Measurements from ENCODE around the gene KDM1B. TPM values are rescaled to one million over a fixed set of nuclear protein-coding genes. Genes with fewer than 3 reads are reported as not detected.

KDM1B gene
- total and polyA plus RNA-seq, 2 experiments from 2014 or later = 3.8 to 9.0 TPM

DNA sequence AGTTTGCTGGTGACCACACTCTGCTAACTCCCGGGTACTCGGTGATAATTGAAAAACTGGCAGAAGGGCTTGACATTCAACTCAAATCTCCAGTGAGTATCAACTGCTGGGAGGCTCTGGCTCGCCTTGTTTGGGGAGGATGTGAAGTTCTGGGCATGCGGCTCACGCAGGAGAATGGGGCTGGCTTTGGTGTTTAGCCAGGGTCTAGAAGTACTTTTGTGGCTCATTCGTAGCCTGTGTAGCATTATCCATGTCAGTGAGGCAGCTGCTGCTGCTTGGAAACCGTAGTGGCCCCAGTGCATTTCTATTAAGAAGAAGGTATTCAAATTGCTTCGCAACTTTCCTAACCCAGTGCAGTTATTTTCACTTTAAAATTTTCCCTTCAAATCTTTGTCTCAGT, 52.2 kb downstream of the KDM1B start:
- no peak for DNase-seq (ENCODE audit: low spot score)
- Histone ChIP-seq H3K79me2 (replicated peaks; ENCODE audit: insufficient read depth) (no peaks in the 10 kb centered on the region), H4K20me1 (replicated peaks; ENCODE audit: insufficient read depth) (no peaks in the 10 kb centered on the region), H3F3A (replicated peaks; ENCODE audit: low read depth) (no peaks in the 10 kb centered on the region), H3K9me2 (ENCODE audit: insufficient read depth) (no peaks in the 10 kb centered on the region), H3K4me3 (no peak overlapping the region), H3K27ac (ENCODE audit: low read depth) (no peak overlapping the region), H3K36me3 (ENCODE audit: insufficient read depth) (no peaks in the 10 kb centered on the region), H3K4me2 (no peak overlapping the region), H3K4me1 (ENCODE audit: insufficient read depth) (no peaks in the 10 kb centered on the region), H2AFZ (no peak overlapping the region), H3K27me3 (ENCODE audit: insufficient read depth) (no peaks in the 10 kb centered on the region)
- Mint-ChIP-seq H3K36me3 (ENCODE audit: low read depth) (no peaks in the 10 kb centered on the region; the same call in 2 of the 3 replicates), H3K9me3 (no peaks in the 10 kb centered on the region), H3K4me1 (peaks cover 9% of the 10 kb centered on the region; the same call in 2 of the 3 replicates), H3K27me3 (ENCODE audit: insufficient read depth, low read depth, poor library complexity) (peaks cover 5% of the 10 kb centered on the region), H3K4me3 (no peak overlapping the region), H3K27ac (no peak overlapping the region; the same call in 1 of the 2 replicates)
- ATAC-seq = no peak
- TF ChIP-seq EZH2phosphoT487 (IDR thresholded peaks at IDR 0.05; ENCODE audit: unreplicated experiment) (no peak), ZNF114 (CRISPR knock-in tag; IDR thresholded peaks at IDR 0.05) (no peak), JUNB (IDR thresholded peaks at IDR 0.05; ENCODE audit: unreplicated experiment) (no peak)
- TF ChIP-seq, protein P1, sequence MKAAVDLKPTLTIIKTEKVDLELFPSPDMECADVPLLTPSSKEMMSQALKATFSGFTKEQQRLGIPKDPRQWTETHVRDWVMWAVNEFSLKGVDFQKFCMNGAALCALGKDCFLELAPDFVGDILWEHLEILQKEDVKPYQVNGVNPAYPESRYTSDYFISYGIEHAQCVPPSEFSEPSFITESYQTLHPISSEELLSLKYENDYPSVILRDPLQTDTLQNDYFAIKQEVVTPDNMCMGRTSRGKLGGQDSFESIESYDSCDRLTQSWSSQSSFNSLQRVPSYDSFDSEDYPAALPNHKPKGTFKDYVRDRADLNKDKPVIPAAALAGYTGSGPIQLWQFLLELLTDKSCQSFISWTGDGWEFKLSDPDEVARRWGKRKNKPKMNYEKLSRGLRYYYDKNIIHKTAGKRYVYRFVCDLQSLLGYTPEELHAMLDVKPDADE (IDR thresholded peaks at IDR 0.05) = no peak
- TF ChIP-seq, protein P2, sequence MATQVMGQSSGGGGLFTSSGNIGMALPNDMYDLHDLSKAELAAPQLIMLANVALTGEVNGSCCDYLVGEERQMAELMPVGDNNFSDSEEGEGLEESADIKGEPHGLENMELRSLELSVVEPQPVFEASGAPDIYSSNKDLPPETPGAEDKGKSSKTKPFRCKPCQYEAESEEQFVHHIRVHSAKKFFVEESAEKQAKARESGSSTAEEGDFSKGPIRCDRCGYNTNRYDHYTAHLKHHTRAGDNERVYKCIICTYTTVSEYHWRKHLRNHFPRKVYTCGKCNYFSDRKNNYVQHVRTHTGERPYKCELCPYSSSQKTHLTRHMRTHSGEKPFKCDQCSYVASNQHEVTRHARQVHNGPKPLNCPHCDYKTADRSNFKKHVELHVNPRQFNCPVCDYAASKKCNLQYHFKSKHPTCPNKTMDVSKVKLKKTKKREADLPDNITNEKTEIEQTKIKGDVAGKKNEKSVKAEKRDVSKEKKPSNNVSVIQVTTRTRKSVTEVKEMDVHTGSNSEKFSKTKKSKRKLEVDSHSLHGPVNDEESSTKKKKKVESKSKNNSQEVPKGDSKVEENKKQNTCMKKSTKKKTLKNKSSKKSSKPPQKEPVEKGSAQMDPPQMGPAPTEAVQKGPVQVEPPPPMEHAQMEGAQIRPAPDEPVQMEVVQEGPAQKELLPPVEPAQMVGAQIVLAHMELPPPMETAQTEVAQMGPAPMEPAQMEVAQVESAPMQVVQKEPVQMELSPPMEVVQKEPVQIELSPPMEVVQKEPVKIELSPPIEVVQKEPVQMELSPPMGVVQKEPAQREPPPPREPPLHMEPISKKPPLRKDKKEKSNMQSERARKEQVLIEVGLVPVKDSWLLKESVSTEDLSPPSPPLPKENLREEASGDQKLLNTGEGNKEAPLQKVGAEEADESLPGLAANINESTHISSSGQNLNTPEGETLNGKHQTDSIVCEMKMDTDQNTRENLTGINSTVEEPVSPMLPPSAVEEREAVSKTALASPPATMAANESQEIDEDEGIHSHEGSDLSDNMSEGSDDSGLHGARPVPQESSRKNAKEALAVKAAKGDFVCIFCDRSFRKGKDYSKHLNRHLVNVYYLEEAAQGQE (IDR thresholded peaks at IDR 0.05; ENCODE audit: unreplicated experiment) = no peak

DNA sequence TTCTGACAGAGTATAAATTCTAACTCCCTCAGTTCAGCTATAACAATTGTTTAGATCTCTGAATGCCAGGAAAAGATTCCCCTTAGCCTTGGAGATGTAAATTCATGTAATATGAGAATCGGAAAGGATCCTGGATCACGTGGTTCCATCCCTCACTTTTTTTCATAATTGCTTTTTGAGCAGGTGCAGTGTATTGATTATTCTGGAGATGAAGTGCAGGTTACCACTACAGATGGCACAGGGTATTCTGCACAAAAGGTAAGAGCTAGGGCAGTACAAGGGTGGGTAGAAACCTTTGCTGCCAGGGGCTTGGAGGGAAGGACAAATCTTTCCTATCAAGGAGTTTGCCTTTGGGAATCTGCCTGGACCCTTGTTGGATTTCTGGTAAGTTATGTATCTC, 52.7 kb downstream of the KDM1B start:
- Mint-ChIP-seq H3K27me3 (ENCODE audit: insufficient read depth, low read depth, poor library complexity) (peaks cover 5% of the 10 kb centered on the region), H3K27ac (no peak overlapping the region), H3K4me1 (peaks cover 9% of the 10 kb centered on the region; the same call in 2 of the 3 replicates), H3K9me3 (no peaks in the 10 kb centered on the region), H3K4me3 (no peak overlapping the region), H3K36me3 (ENCODE audit: low read depth) (no peaks in the 10 kb centered on the region; the same call in 2 of the 3 replicates)
- H3K27ac ChIP-seq (ENCODE audit: low read depth) = no peak overlapping the region
- H3K4me3 ChIP-seq = no peak overlapping the region
- no peaks in the 10 kb centered on the region for H3K27me3 ChIP-seq (ENCODE audit: insufficient read depth)
- no peaks in the 10 kb centered on the region for H4K20me1 ChIP-seq (replicated peaks; ENCODE audit: insufficient read depth)
- no peaks in the 10 kb centered on the region for H3K4me1 ChIP-seq (ENCODE audit: insufficient read depth)
- no peaks in the 10 kb centered on the region for H3K79me2 ChIP-seq (replicated peaks; ENCODE audit: insufficient read depth)
- H3K4me2 ChIP-seq = no peak overlapping the region
- no peak for DNase-seq (ENCODE audit: low spot score)
- no peaks in the 10 kb centered on the region for H3K36me3 ChIP-seq (ENCODE audit: insufficient read depth)
- no peaks in the 10 kb centered on the region for H3F3A ChIP-seq (replicated peaks; ENCODE audit: low read depth)
- H2AFZ ChIP-seq = no peak overlapping the region
- H3K9me2 ChIP-seq (ENCODE audit: insufficient read depth) = no peaks in the 10 kb centered on the region
- ATAC-seq = no peak
- TF ChIP-seq ZNF331 (CRISPR knock-in tag; IDR thresholded peaks at IDR 0.05; ENCODE audit: low read depth) (no peak), CREB1 (CRISPR knock-in tag; IDR thresholded peaks at IDR 0.05; ENCODE audit: low read depth) (no peak), JUNB (IDR thresholded peaks at IDR 0.05; ENCODE audit: unreplicated experiment) (no peak), EZH2 (IDR thresholded peaks at IDR 0.05; ENCODE audit: low read depth, unreplicated experiment) (no peak), STAT1 (IDR thresholded peaks at IDR 0.05; ENCODE audit: unreplicated experiment) (no peak), ZNF114 (CRISPR knock-in tag; IDR thresholded peaks at IDR 0.05) (no peak), EZH2phosphoT487 (IDR thresholded peaks at IDR 0.05; ENCODE audit: unreplicated experiment) (no peak)
- TF ChIP-seq, protein P3, sequence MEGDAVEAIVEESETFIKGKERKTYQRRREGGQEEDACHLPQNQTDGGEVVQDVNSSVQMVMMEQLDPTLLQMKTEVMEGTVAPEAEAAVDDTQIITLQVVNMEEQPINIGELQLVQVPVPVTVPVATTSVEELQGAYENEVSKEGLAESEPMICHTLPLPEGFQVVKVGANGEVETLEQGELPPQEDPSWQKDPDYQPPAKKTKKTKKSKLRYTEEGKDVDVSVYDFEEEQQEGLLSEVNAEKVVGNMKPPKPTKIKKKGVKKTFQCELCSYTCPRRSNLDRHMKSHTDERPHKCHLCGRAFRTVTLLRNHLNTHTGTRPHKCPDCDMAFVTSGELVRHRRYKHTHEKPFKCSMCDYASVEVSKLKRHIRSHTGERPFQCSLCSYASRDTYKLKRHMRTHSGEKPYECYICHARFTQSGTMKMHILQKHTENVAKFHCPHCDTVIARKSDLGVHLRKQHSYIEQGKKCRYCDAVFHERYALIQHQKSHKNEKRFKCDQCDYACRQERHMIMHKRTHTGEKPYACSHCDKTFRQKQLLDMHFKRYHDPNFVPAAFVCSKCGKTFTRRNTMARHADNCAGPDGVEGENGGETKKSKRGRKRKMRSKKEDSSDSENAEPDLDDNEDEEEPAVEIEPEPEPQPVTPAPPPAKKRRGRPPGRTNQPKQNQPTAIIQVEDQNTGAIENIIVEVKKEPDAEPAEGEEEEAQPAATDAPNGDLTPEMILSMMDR (conservative IDR thresholded peaks at IDR 0.05; ENCODE audit: low read depth in 2 of 2) = no peak

Data from GM23338 (cell line).